ENCODE measurements around the gene TOMM22. TPM values are rescaled to one million over a fixed set of nuclear protein-coding genes. Genes with fewer than 3 reads are reported as not detected.
A peak's percentile ranks its signal among the peaks of the same experiment; 100 is the strongest.

TOMM22 gene
- total RNA-seq, 1 experiment from 2014 or later = 79.3 TPM

- H3K4me3 ChIP-seq (ENCODE audit: insufficient read depth, low read depth, low read length) = peak overlapping the region; percentile 31
- H3K27me3 ChIP-seq (ENCODE audit: control insufficient read depth, insufficient read depth, low read length) = no peaks in the 10 kb centered on the region
- DNase-seq = no peak
- peaks cover 4% of the 10 kb centered on the region for H3K36me3 ChIP-seq (replicated peaks; ENCODE audit: control insufficient read depth, insufficient read depth, low read length)
Measured at GRCh38 chr22:38704654-38705234, 23.0 kb downstream of the TOMM22 start.

GRCh38 chr22:38705235-38706100 lies 23.7 kb downstream of the TOMM22 start, which contains the start of gene GTPBP1:
GTPBP1 (plus strand) TSS chr22:38705944; CDS start chr22:38705956, 12 bp downstream.
- Histone ChIP-seq H3K4me3 (ENCODE audit: insufficient read depth, low read depth, low read length) (peak within 1 kb of the TSS; percentile 87), H3K36me3 (replicated peaks; ENCODE audit: control insufficient read depth, insufficient read depth, low read length) (peaks cover 6% of the 10 kb centered on the region), H3K27me3 (ENCODE audit: control insufficient read depth, insufficient read depth, low read length) (no peaks in the 10 kb centered on the region)
- peak; percentile 97 for DNase-seq

- H3K27me3 ChIP-seq (ENCODE audit: control insufficient read depth, insufficient read depth, low read length) = no peaks in the 10 kb centered on the region
- peaks cover 6% of the 10 kb centered on the region for H3K36me3 ChIP-seq (replicated peaks; ENCODE audit: control insufficient read depth, insufficient read depth, low read length)
- peak overlapping the region; percentile 87 for H3K4me3 ChIP-seq (ENCODE audit: insufficient read depth, low read depth, low read length)
- DNase-seq = peak; percentile 80
Measured at GRCh38 chr22:38706101-38706900, 24.5 kb downstream of the TOMM22 start.

GRCh38 chr22:38706901-38707195 lies 25.1 kb downstream of the TOMM22 start:
- Histone ChIP-seq H3K36me3 (replicated peaks; ENCODE audit: control insufficient read depth, insufficient read depth, low read length) (peaks cover 6% of the 10 kb centered on the region), H3K27me3 (ENCODE audit: control insufficient read depth, insufficient read depth, low read length) (no peaks in the 10 kb centered on the region), H3K4me3 (ENCODE audit: insufficient read depth, low read depth, low read length) (peak overlapping the region; percentile 87)
- no peak for DNase-seq

GRCh38 chr22:38707346-38707745 lies 25.6 kb downstream of the TOMM22 start:
- H3K36me3 ChIP-seq (replicated peaks; ENCODE audit: control insufficient read depth, insufficient read depth, low read length) = peaks cover 6% of the 10 kb centered on the region
- no peak for DNase-seq

GRCh38 chr22:38707984-38708383 lies 26.2 kb downstream of the TOMM22 start:
- Histone ChIP-seq H3K27me3 (ENCODE audit: control insufficient read depth, insufficient read depth, low read length) (no peaks in the 10 kb centered on the region), H3K4me3 (ENCODE audit: insufficient read depth, low read depth, low read length) (no peak overlapping the region), H3K36me3 (replicated peaks; ENCODE audit: control insufficient read depth, insufficient read depth, low read length) (peaks cover 6% of the 10 kb centered on the region)
- DNase-seq = no peak

More at GRCh38 chr22:38707346-38707745, 25.6 kb downstream of the TOMM22 start:
- Histone ChIP-seq H3K27me3 (ENCODE audit: control insufficient read depth, insufficient read depth, low read length) (no peaks in the 10 kb centered on the region), H3K4me3 (ENCODE audit: insufficient read depth, low read depth, low read length) (no peak overlapping the region; the same call in 1 of the 2 replicates)

- H3K36me3 ChIP-seq (replicated peaks; ENCODE audit: control insufficient read depth, insufficient read depth, low read length) = peaks cover 6% of the 10 kb centered on the region
- H3K4me3 ChIP-seq (ENCODE audit: insufficient read depth, low read depth, low read length) = no peak overlapping the region
- no peak for DNase-seq
- H3K27me3 ChIP-seq (ENCODE audit: control insufficient read depth, insufficient read depth, low read length) = no peaks in the 10 kb centered on the region
Measured at GRCh38 chr22:38709306-38709705, 27.5 kb downstream of the TOMM22 start.

- peaks cover 6% of the 10 kb centered on the region for H3K36me3 ChIP-seq (replicated peaks; ENCODE audit: control insufficient read depth, insufficient read depth, low read length)
- no peak for DNase-seq
- no peak overlapping the region for H3K4me3 ChIP-seq (ENCODE audit: insufficient read depth, low read depth, low read length)
- H3K27me3 ChIP-seq (ENCODE audit: control insufficient read depth, insufficient read depth, low read length) = no peaks in the 10 kb centered on the region
Measured at GRCh38 chr22:38710351-38710750, 28.6 kb downstream of the TOMM22 start.

GRCh38 chr22:38710866-38711265 lies 29.1 kb downstream of the TOMM22 start:
- Histone ChIP-seq H3K27me3 (ENCODE audit: control insufficient read depth, insufficient read depth, low read length) (no peaks in the 10 kb centered on the region), H3K36me3 (replicated peaks; ENCODE audit: control insufficient read depth, insufficient read depth, low read length) (peaks cover 6% of the 10 kb centered on the region), H3K4me3 (ENCODE audit: insufficient read depth, low read depth, low read length) (no peak overlapping the region)
- no peak for DNase-seq

- Histone ChIP-seq H3K27me3 (ENCODE audit: control insufficient read depth, insufficient read depth, low read length) (no peaks in the 10 kb centered on the region), H3K4me3 (ENCODE audit: insufficient read depth, low read depth, low read length) (no peak overlapping the region), H3K36me3 (replicated peaks; ENCODE audit: control insufficient read depth, insufficient read depth, low read length) (peaks cover 20% of the 10 kb centered on the region)
- DNase-seq = no peak
Measured at GRCh38 chr22:38712486-38713207, 30.9 kb downstream of the TOMM22 start.

GRCh38 chr22:38713921-38714320 lies 32.2 kb downstream of the TOMM22 start:
- DNase-seq = peak; percentile 46
- peaks cover 24% of the 10 kb centered on the region for H3K36me3 ChIP-seq (replicated peaks; ENCODE audit: control insufficient read depth, insufficient read depth, low read length)
- H3K4me3 ChIP-seq (ENCODE audit: insufficient read depth, low read depth, low read length) = no peak overlapping the region

GRCh38 chr22:38715176-38715764 lies 33.5 kb downstream of the TOMM22 start:
- DNase-seq = no peak
- no peak overlapping the region for H3K4me3 ChIP-seq (ENCODE audit: insufficient read depth, low read depth, low read length)
- H3K36me3 ChIP-seq (replicated peaks; ENCODE audit: control insufficient read depth, insufficient read depth, low read length) = peaks cover 19% of the 10 kb centered on the region
- no peaks in the 10 kb centered on the region for H3K27me3 ChIP-seq (ENCODE audit: control insufficient read depth, insufficient read depth, low read length)

More at GRCh38 chr22:38713921-38714320, 32.2 kb downstream of the TOMM22 start:
- H3K27me3 ChIP-seq (ENCODE audit: control insufficient read depth, insufficient read depth, low read length) = no peaks in the 10 kb centered on the region

GRCh38 chr22:38715852-38716251 lies 34.1 kb downstream of the TOMM22 start:
- no peak for DNase-seq
- H3K4me3 ChIP-seq (ENCODE audit: insufficient read depth, low read depth, low read length) = no peak overlapping the region
- no peaks in the 10 kb centered on the region for H3K27me3 ChIP-seq (ENCODE audit: control insufficient read depth, insufficient read depth, low read length)
- H3K36me3 ChIP-seq (replicated peaks; ENCODE audit: control insufficient read depth, insufficient read depth, low read length) = peaks cover 18% of the 10 kb centered on the region

GRCh38 chr22:38716271-38716670 lies 34.5 kb downstream of the TOMM22 start:
- no peak for DNase-seq
- Histone ChIP-seq H3K27me3 (ENCODE audit: control insufficient read depth, insufficient read depth, low read length) (no peaks in the 10 kb centered on the region), H3K36me3 (replicated peaks; ENCODE audit: control insufficient read depth, insufficient read depth, low read length) (peaks cover 18% of the 10 kb centered on the region), H3K4me3 (ENCODE audit: insufficient read depth, low read depth, low read length) (no peak overlapping the region)
